ENCODE measurements around the gene PTBP3.
"Not testable (repeated sequence)": the region's sequence is repeated elsewhere in the genome, so short reads cannot be mapped to it uniquely, and the experiment has no call there.

The PTBP3 gene

DNA sequence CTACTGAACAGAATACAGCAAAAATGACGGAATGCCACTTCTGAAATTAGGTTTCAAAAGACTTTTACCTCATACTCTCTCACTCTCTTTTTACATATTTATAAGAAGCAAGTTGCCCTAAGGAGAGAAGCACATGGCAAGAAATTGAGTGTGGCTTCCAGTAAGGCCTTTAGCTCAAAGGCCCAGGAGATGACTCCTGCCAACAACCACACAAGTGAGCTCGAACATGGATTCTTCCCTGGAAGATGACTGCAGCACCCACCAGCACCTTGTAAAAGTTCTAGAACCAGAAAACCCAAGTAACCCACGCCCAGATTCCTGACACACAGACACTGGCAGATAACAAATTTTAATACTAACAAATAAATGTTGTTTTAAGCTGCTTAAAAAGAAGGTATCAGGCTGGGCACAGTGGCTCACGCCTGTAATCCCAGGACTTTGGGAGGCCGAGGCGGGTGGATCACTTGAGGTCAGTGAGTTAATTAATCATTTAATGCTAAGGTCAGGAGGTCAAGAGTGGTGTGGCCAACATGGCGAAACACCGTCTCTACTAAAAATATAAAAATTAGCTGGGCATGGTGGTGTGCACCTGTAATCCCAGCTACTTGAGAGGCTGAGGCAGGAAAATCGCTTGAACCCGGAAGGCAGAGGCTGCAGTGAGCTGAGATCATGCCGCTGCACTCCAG is 17.0 kb downstream of the PTBP3 start:
- no peak for DNase-seq

DNA sequence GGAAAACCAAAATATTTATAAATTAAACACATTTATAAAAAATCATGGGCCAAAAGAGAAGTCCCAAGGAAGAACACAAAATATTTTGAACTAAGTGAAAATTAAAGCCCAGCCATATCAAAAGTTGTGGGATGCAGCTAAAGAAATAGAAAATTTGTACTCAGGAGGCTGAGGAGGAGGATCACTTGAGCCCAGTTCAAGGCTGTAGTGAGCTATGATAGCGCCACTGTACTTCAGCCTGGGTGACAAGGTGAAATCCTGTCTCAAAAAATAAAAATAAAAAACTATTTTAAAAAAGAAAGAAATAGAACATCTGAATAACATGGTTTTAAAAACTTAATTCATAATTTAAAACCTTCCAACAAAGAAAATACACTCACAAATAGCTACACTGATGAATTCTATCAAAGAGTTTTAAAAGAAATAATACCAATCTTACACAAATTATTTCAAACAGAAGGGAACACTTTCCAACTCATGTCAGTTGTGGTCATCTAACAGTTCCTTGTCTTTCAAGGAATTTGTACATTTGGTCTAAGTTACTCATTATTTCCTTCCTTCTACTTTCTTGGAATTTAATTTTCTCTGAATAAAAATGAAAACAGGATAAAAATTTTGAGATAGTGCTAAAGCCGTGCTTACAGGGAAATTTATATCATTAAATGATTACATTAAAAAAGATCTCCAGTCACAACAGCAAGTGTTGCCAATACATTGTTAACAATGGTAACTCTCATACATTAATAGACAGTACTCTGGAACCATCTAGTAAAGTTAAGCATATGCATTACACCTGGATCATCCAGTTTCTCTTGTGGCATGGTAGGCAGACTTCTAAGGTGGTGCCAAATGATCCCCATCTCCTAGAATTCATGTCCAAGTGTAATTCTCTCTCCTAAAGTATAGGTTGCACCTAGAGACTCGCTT is 17.8 kb downstream of the PTBP3 start:
- DNase-seq: no peak

DNA sequence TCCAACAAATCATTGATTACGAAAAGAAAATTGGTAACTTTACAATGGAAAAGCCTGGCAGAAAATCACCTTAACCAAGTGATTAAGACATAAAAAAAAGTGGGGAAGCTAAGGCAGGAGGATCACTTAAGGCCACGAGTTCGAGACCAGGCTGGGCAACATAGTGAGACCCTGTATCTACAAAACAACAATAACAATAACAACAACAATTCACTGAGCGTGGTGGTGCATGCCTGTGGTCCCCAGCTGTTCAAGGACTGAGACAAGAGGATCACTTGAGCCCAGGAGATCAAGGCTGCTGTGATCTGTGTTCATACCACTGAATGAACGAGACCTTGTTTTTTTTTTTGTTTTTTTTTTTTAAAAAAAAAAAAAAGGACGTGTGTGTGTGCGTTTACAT is 21.3 kb downstream of the PTBP3 start:
- DNase-seq: no peak

DNA sequence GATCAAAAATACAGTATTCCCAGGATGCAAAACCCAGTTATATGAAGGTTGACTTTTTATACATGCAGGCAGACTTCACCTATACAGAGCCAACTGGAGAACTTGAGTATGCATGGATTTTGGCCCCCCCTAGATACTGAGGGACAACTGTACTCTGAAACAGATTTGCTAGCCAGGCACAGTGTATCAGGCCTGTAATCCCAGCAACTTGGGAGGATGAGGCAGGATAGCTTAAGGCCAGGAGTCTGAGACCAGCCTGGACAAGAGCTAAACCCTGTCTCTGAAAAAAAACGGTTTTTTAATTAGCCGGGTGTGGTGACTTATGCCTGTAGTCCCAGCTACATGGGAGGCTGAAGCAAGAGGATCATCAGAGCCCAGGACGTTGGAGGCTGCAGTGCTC is 21.9 kb downstream of the PTBP3 start:
- DNase-seq: no peak

DNA sequence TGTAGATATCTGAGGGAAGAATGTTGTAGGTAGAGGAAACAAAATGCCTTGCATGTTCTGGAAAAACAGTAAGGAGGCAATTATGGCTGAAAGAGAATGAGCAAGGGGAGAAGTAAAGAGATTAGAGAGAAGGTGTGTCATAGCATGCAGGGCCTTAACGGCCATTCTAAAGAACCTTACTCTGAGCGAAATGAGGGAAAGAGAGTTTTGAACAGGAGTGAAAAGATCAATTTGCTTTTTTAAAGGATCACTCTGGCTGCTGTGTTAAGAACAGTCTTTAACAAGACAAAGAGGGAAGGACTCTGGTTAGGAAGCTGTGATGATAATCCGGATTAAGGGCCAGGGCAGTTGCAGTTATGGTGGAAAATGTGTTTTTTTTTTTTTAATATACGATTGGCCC is 22.6 kb downstream of the PTBP3 start:
- no peak for DNase-seq

DNA sequence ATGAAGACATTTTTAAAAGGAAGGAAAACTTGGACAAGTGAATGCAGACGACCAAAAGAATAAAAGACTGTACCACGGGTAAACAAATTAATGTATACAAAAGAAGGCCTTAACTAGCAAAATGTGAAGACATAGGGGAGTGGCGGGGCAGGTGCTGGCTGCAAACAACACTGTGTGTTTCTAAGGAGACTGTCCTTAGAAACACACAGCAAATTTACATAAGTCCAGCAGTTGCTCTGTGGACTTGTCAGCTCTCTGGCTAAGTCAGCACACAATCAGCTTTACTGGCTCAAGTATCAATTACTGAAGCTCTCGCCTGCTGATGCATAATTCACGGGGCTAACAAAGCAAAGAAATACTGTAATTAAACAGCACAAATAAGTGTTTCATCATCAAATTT is 24.8 kb downstream of the PTBP3 start:
- DNase-seq: no peak

DNA sequence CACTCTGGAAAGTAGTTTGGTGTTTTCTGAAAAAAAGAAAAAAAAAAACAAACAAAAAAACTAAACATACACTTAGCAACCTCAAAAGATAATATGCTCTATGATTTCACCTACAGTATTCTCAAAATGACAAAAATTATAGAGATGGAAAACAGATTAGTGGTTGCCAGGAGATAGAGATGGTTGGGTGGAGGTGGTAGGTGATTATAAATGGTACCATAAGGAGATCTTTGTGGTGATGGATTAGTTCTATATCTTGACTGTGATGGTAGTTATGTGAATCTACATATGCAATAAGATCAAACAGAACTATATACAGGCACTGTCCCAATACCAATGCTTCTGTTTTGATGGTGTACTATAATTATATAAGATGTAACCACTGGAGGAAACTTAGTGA is 32.0 kb downstream of the PTBP3 start:
- no peak for DNase-seq

DNA sequence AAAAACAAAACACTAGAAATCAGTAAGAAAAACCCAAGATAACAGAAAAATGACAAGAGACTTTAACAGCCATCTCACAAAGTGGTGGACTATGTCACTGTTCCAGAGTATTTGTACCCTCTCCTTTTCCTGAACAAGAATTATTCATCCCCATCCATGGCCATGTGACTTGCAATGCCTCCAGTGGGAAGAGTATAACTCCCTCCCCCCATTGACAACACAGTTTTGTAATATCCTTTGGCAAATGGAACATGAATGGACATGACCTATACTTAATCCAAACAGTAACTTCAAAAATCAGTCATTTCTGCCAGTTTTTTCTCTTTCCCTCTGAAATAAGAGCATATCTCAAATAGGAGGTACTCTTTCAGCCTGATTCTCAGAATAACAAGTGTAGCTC is 33.9 kb downstream of the PTBP3 start:
- no peak for DNase-seq

DNA sequence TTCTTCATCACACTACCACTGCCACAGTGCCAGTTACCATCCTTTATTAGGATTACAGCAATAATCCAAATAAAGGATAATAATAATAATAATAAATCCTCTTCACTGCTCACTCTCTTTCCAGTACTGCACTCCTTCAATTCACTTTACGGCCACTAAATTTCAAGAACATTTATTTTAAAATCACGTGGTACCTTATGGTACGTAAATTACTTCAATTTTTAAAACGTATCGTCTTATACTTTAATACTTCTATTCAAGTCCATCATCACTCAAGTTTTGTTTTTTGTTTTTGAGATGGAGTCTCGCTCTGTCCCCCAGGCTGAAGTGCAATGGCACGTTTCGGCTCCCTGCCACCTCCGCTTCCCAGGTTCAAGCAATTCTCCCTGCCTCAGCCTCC is 36.5 kb downstream of the PTBP3 start:
- DNase-seq: no peak

DNA sequence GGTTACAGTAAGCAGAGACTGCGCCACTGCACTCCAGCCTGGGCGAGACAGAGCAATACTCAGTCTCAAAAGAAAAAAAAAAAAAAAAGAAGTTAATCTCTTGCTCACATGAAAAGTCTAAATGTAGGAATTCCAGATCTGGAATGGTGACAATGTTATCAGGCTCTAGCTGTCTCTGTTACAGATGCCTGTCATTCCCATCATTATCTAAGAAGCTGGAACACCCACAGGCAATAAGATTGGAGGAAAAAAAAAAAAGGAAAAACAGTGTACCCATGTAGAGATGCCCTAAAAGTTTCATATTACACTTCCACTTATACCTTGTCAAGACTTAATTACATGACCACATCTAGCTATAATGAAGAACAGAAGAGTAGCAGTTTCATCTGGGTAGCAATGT is 38.2 kb downstream of the PTBP3 start:
- no peak for DNase-seq

DNA sequence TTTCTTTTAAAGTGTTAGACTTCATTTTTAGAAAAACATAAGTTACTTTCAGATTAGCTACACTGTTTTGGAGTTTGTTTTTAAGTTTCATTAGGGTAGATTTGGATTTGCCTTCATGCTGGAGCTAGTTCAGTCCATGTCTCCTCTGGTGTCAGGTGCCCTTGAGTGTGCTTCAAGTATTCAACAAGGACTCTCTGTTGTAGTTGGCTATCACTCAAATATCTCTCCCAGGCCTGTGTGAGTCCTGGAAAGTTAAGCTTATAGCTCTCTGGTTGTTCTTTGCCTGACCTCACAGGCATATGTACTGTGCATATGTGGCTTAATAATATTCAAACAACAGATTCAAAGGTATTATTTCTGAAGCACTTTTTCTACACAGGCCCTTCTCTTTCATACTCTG is 45.4 kb downstream of the PTBP3 start:
- no peak for DNase-seq

DNA sequence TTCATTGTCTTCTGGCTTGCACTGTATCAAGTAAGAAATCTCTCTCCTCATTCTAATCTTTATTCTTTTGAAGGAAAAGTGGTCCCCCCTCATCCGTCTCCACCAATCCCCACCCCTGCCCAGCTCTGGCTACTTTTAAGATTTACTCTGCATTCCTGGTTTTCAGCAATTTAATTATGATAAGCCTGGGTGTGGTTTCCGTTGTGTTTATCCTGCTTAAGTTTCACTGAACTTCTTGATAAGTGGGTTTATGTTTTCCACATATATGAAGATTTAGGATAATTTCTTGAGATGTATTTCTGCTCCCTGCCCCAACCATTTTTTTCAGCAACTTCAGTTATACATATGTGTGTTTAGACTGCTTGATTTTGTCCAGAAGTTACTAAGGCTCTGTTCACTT is 46.5 kb downstream of the PTBP3 start:
- no peak for DNase-seq

DNA sequence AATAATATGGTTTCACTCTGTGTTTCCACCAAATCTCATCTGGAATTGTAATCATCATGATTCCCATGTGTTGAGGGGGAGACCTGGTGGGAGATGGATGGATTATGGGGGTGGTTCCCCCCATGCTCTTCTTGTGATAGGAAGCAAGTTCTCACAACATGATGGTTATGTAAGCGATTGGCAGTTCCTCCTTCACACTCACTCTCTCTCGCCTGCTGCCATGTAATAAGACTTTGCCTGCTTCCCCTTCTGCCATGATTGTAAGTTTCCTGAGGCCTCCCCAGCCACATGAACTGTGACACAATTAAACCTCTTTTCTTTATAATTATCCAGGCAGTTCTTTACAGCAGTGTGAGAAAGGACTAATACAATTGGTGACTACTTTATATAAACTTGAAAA is 48.4 kb downstream of the PTBP3 start:
- DNase-seq: no peak

DNA sequence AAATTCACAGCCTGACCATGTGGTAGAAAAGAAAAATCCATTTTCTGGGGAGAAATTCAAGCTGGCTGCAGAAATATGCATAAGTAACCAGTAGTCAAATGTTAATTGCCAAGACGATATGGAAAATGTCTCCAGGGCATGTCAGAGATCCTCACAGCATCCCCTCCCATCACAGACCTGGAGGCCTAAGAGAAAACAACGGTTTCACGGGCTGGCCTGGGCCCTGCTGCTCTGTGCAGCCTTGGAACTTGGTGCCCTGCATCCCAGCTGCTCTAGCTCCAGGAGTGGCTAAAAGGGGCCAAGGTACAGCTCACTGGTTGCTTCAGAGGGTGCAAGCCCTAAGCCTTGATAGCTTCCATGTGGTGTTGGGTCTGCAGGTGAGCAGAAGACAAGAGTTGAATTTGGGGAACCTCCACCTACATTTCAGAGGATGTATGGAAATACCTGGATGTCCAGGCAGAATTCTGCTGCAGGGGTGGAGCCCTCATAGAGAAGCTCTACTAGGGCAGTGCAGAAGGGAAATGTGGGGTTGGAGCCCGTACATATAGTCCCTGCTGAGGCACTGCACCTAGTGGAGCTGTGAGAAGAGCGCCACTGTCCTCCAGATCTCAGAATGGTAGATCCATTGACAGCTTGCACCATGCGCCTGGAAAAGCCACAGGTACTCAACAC is 49.7 kb downstream of the PTBP3 start:
- no peak for DNase-seq

DNA sequence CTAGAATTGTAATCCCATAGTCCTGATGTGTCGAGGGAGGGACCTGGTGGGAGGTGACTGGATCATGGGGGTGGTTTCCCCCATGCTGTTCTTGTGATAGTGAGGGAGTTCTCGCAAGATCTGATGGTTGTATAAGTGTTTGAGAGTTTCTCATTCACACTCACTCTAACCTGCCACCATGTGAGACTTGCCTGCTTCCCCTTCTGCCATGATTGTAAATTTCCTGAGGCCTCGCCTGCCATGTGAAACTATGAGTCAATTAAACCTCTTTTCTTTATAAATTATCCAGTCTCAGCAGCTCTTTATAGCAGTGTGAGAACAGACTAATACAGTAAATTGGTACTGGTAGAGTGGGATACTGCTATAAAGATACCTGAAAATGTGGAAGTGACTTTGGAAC is 50.6 kb downstream of the PTBP3 start:
- DNase-seq: not testable (repeated sequence)

DNA sequence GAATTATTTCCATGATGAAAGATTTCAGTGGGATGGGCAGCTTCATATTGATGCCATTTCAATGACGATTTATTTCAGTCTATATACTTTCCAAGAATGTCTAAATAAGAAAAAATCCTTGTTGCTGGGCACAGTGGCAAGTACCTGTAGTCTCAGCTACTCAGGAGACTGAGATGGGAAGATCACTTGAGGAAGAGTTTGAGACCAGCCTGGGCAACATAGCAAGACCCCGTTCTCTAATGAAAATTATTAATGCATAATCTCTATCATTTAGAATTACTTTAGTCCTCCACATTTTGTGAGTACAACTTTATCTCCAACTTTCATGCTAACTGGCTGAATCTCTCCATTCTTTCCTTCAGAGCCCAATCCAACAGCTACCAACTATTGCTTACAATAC is 52.5 kb downstream of the PTBP3 start:
- DNase-seq: no peak

DNA sequence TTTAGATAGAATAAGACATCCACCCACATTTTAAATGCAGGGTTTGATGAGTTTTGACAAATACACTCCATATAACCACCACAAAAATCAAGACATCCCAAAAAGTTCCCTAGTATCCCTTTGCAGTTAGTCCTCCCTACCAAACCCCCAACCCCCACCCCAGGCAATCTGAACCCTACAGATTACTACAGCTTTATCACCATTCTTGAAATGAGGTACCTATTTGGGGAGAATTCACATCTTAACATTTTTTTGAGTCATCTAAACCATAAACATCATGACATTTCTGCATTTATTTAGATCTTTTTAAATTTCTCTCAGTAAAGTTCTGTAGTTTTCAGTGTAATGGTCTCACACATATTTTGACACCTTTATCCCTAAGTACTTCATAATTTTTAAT is 53.9 kb downstream of the PTBP3 start:
- no peak for DNase-seq

DNA sequence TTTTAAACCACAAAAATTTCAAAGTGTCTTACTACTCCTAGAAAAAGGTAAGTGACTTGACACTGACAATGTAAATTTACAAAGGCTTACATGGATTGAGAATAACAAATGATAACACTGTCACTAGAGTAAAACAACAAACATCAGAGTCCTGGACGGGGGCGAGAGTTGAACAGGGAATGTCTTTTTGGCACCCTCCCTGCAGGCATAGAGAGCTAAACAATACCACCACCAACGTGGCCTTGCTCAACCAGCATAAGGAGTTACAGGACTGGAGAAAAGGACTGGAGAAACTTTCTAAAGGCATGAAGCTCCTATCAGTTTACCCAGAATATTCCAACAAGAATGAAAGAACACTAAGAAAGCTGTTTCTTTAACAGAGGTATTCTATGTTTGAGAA is 55.3 kb downstream of the PTBP3 start:
- no peak for DNase-seq

DNA sequence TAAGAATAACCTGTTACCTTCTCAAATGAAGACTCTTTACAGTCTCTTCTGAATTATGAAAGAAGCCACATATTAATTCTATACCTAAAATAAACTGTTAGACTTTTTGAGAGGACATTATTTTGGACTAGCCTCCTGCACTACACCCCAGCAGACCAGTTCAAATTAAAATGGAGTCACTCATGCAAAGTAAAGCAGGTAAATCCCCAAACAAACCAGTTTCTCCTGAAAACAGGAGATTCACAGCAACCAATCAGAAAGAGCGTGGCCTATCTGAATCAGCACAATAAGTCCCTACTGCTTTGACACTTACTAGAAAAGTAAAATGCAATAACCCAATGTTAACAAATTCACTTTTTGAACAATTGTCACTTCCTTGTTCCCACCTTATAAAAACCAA is 58.8 kb downstream of the PTBP3 start:
- DNase-seq: no peak

DNA sequence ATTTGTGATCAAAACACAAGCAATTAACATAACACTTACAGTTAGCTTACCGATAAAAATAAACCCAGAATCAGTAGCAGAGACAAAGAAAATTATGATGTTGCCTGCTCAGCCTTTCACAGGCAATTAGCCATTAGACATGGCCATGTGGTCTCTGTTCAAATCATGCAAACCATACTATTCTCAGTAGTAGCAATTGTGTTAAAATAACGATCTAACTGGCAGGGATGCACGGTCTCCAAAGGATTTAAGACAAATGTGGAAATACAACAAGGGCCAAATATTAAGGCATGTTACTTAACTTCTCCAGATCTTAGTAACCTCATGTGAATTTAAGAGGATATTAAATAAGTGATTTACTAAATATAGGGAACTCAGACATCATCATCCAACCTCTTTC is 59.5 kb downstream of the PTBP3 start:
- no peak for DNase-seq

DNA sequence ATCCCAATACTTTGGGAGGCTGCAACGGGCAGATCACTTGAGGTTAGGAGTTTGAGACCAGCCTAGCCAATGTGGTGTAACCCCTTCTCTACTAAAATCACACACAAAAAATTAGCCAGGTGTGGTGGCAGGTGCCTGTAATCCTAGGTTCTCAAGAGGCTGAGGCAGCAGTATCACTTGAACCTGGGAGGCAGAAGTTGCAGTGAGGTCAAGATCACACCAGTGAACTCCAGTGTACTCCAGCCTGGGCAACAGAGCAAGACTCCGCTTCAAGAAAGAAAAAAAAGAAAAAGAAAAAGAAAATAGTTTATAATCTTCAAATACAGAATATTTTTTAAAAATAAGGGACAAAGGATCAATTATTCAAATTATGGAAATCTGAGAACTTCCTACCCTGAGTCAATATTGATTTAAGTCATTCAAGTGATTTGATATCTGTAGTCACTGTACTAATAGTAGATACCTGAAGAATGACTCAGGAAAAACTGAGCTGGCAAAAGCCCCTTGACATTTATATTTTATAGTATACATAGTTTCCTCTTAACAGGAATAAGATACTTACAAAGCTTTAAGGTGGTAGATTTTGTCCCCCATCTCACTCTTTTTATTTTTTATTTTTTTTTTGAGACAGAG is 61.8 kb downstream of the PTBP3 start:
- DNase-seq: no peak

DNA sequence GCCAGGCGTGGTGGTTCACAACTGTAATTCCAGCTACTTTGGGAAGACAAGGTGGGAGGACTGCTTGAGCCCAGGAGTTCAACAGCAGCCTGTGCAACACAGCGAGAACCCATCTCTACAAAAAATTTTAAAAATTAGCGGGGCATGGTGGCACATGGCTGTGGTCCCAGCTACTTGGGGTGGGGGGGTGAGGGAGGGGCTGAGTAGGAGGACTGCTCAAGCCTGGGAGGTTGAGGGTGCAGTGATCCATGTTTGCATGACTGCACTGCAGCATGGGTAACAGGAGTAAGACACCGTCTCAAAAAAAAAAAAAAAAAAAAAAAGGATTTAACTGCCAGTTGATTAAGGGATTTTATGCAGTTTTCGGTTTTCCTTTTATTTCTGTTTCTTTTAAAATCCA is 65.0 kb downstream of the PTBP3 start:
- DNase-seq: no peak

DNA sequence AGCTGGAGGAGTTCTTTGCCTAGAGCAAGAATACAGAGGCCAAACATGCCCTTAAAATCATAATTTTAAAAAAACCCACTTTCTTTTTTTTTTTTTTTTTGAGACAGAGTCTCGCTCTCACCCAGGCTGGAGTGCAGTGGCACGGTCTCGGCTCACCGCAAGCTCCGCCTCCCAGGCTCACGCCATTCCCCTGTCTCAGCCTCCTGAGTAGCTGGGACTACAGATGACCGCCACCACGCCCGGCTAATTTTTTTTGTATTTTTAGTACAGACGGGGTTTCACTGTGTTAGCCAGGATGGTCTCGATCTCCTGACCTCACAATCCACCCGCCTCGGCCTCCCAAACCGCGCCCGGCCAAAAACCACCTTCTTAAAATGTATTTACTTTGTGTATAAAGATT is 66.3 kb downstream of the PTBP3 start:
- DNase-seq: not testable (repeated sequence)

DNA sequence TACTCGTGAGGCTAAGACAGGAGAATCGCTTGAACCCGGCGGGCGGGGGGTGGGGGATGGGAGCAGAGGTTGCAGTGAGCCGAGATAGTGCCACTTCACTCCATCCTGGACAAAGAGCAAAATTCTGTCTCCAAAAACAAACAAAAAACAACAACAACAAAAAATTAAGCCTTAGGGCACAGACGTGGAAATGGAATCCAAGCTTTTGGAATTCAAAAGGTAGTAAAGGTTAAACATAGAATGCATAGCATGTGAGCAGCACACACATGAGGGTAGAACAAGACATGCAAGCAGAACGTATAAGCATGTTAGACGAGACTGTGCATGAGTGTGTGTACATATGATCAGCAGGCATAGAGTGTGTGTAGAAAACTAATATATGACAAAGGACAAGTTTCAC is 68.0 kb downstream of the PTBP3 start:
- no peak for DNase-seq

Data from CD4-positive, alpha-beta T cell treated with Interleukin-17A for 4 hours (primary cell).